H9 (cell line): ENCODE data around the gene KCTD1. TPM values are rescaled to one million over a fixed set of nuclear protein-coding genes. Genes with fewer than 3 reads are reported as not detected.
A peak's percentile ranks its signal among the peaks of the same experiment; 100 is the strongest.

Experiments
- DNase-seq: peaks from one replicate; pipeline ENCODE4 v3.0.0-alpha.2; 2017
- H2AFZ ChIP-seq: one replicate; pipeline ENCODE4 v1.6.1; 2013; ENCODE audit warnings: mild to moderate bottlenecking, low read length, control low read depth, moderate library complexity
- H2AK5ac ChIP-seq: 2 replicates; pipeline ENCODE4 v1.6.1; 2013; ENCODE audit warnings: low read length, control low read depth, mixed read lengths; ENCODE audit not compliant: insufficient read length
- H2BK120ac ChIP-seq: one replicate; pipeline ENCODE4 v1.6.1; 2013; ENCODE audit warnings: low read depth, mild to moderate bottlenecking, low read length, control low read depth, inconsistent platforms; ENCODE audit not compliant: poor library complexity, severe bottlenecking
- H2BK12ac ChIP-seq: 2 replicates; pipeline ENCODE4 v1.6.1; 2013; ENCODE audit warnings: low read length, control low read depth, mixed read lengths, low read depth; ENCODE audit not compliant: insufficient read length
- H2BK15ac ChIP-seq: 2 replicates; pipeline ENCODE4 v1.6.1; 2013; ENCODE audit warnings: low read depth, low read length, control low read depth
- H2BK20ac ChIP-seq: one replicate; pipeline ENCODE4 v1.6.1; 2013; ENCODE audit warnings: low read depth, mild to moderate bottlenecking, low read length, control low read depth, inconsistent platforms; ENCODE audit not compliant: poor library complexity, severe bottlenecking
- H2BK5ac ChIP-seq: 2 replicates; pipeline ENCODE4 v1.6.1; 2013; ENCODE audit warnings: low read length, control low read depth, mixed read lengths; ENCODE audit not compliant: insufficient read length
- H3K14ac ChIP-seq: 2 replicates; pipeline ENCODE4 v1.6.1; 2013; ENCODE audit warnings: low read length, control low read depth; ENCODE audit not compliant: insufficient read depth
- H3K18ac ChIP-seq: 2 replicates; pipeline ENCODE4 v1.6.1; 2013; ENCODE audit warnings: low read depth, mild to moderate bottlenecking, mixed read lengths, low read length, control low read depth; ENCODE audit not compliant: insufficient read length
- H3K23ac ChIP-seq: 2 replicates; pipeline ENCODE4 v1.6.1; 2013; ENCODE audit warnings: low read length, control low read depth, mixed read lengths, low read depth; ENCODE audit not compliant: insufficient read length
- H3K23me2 ChIP-seq: 2 replicates; pipeline ENCODE4 v1.6.1; 2013; ENCODE audit warnings: low read depth, mild to moderate bottlenecking, mixed read lengths, low read length, control low read depth; ENCODE audit not compliant: insufficient read length, poor library complexity, severe bottlenecking
- H3K27ac ChIP-seq: 2 replicates; pipeline ENCODE4 v1.5.1; 2013; ENCODE audit warnings: low read length, control low read depth, mixed read lengths, low read depth; ENCODE audit not compliant: insufficient read length
- H3K27me3 ChIP-seq: 2 replicates; pipeline ENCODE4 v1.6.1; 2013; ENCODE audit warnings: low read length, control low read depth, inconsistent platforms; ENCODE audit not compliant: insufficient read depth
- H3K4ac ChIP-seq: 2 replicates; pipeline ENCODE4 v1.6.1; 2013; ENCODE audit warnings: low read depth, mild to moderate bottlenecking, control low read depth, inconsistent platforms, low read length, moderate library complexity
- H3K4me1 ChIP-seq: 2 replicates; pipeline ENCODE4 v1.6.1; 2013; ENCODE audit warnings: low read length, control low read depth, inconsistent platforms; ENCODE audit not compliant: insufficient read depth
- H3K4me2 ChIP-seq: 2 replicates; pipeline ENCODE4 v1.6.1; 2013; ENCODE audit warnings: low read length, control low read depth, mixed read lengths; ENCODE audit not compliant: insufficient read length, insufficient read depth
- H3K56ac ChIP-seq: 2 replicates; pipeline ENCODE4 v1.6.1; 2013; ENCODE audit warnings: low read depth, mild to moderate bottlenecking, mixed read lengths, low read length, control low read depth; ENCODE audit not compliant: insufficient read length
- H3K79me1 ChIP-seq: 2 replicates; pipeline ENCODE4 v1.6.1; 2013; ENCODE audit warnings: low read depth, mild to moderate bottlenecking, moderate library complexity, low read length, control low read depth, inconsistent platforms; ENCODE audit not compliant: insufficient read depth, poor library complexity, severe bottlenecking
- H3K79me2 ChIP-seq: 2 replicates; pipeline ENCODE4 v1.6.1; 2013; ENCODE audit warnings: low read length, control low read depth, inconsistent platforms; ENCODE audit not compliant: insufficient read depth
- H3K9ac ChIP-seq: 2 replicates; pipeline ENCODE4 v1.6.1; 2013; ENCODE audit warnings: low read length, control low read depth, mixed read lengths; ENCODE audit not compliant: insufficient read length; ENCODE audit errors: extremely low read depth
- H3K9me3 ChIP-seq: one replicate; pipeline ENCODE4 v1.6.1; 2013; ENCODE audit warnings: low read depth, low read length, inconsistent platforms; ENCODE audit not compliant: control insufficient read depth
- H3T11ph ChIP-seq: one replicate; pipeline ENCODE4 v1.6.1; 2013; ENCODE audit warnings: mild to moderate bottlenecking, low read length, control low read depth, inconsistent platforms
- H4K20me1 ChIP-seq: one replicate; pipeline ENCODE4 v1.6.1; 2013; ENCODE audit not compliant: control insufficient read depth, insufficient read length, insufficient read depth
- H4K5ac ChIP-seq: 2 replicates; pipeline ENCODE4 v1.6.1; 2013; ENCODE audit warnings: low read depth, mild to moderate bottlenecking, mixed read lengths, low read length, control low read depth; ENCODE audit not compliant: insufficient read length
- H4K8ac ChIP-seq: replicated peaks from 2 replicates; pipeline ENCODE4 v1.6.1; 2013; ENCODE audit warnings: low read length, control low read depth, mixed read lengths, low read depth; ENCODE audit not compliant: insufficient read length
- H4K91ac ChIP-seq: 2 replicates; pipeline ENCODE4 v1.6.1; 2013; ENCODE audit warnings: low read depth, mild to moderate bottlenecking, moderate library complexity, mixed read lengths, low read length, control low read depth; ENCODE audit not compliant: insufficient read length
- H3K27ac Mint-ChIP-seq, 3 experiments: 2 replicates in 2 of 3; 3 replicates in 1 of 3; pipeline ENCODE4 v1.8.0; 2020 to 2021; ENCODE audit warnings: mixed read lengths in 3 of 3, mild to moderate bottlenecking in 1 of 3, moderate library complexity in 1 of 3
- H3K27me3 Mint-ChIP-seq: 2 replicates; pipeline ENCODE4 v1.8.0; 2021; ENCODE audit warnings: low read depth, mild to moderate bottlenecking, moderate library complexity, mixed read lengths
- H3K36me3 Mint-ChIP-seq, 3 experiments: 2 replicates in 2 of 3; 3 replicates in 1 of 3; pipeline ENCODE4 v1.8.0; 2020 to 2021; ENCODE audit warnings: low read depth in 3 of 3, mixed read lengths in 3 of 3; ENCODE audit not compliant: insufficient read depth in 1 of 3
- H3K4me1 Mint-ChIP-seq, 2 experiments: 2 replicates each; pipeline ENCODE4 v1.8.0; 2020; ENCODE audit warnings: mixed read lengths in 2 of 2
- H3K4me3 Mint-ChIP-seq, 2 experiments: 2 replicates in 1 of 2; 3 replicates in 1 of 2; pipeline ENCODE4 v1.8.0; 2020 to 2021; ENCODE audit warnings: mild to moderate bottlenecking in 2 of 2, mixed read lengths in 2 of 2, moderate library complexity in 1 of 2
- H3K9me3 Mint-ChIP-seq, 2 experiments: 2 replicates in 1 of 2; 3 replicates in 1 of 2; pipeline ENCODE4 v1.8.0; 2020; ENCODE audit warnings: mild to moderate bottlenecking in 2 of 2, mixed read lengths in 2 of 2, moderate library complexity in 1 of 2
- WGBS: extraction: QIAGEN DNeasy Blood & Tissue Kit; methylation state at CpG from one replicate; pipeline ENCODE4 v1.1.7; 2013; ENCODE audit warnings: missing lambda C conversion rate, low lambda C conversion rate, mixed read lengths; ENCODE audit not compliant: insufficient read length; ENCODE audit errors: extremely low coverage; 5-methylcytosine and 5-hydroxymethylcytosine counted together
- total RNA-seq: library from RNA; stranded (reverse); gene quantifications from 2 replicates; pipeline ENCODE4 v1.2.1, GENCODE V29; 2021
- TF ChIP-seq, protein P1 (sequence below): fragments of 200-600 bp; sonication (generic); conservative IDR thresholded peaks from 3 replicates; pipeline ENCODE4 v1.8.0; 2021; ENCODE audit warnings: antibody characterized with exemption, mild to moderate bottlenecking

KCTD1 gene
- total RNA-seq, 1 experiment from 2014 or later: 10.8 TPM

DNA sequence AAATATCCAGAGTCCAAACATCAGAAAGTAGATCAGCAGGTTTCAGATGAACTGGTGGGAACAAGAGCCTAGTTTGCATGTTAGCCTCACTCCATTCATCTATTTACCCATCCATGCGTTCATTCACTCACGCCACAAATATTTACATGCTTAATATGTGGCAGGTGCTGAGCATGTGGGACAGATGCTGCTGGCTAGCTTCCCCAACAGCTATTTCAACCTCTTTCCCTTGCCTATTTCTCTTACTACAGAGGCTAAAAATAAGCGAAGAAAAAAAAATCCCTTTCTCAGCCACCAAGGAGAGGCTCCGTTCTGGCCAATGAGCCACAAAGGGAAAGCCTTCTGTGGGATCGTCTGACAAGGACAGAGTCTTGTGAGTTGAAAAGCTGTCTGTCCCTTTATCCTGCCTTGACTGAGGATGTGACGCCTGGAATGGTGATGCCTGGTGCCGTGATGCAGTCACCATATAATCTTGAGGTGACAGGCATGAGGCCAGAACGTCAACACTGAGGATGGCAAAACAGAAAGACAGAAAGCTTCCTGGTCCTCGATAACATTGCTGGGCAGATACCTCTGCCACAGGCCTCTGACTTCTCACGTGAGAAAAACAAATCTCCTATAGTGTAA, 78.2 kb downstream of the KCTD1 start:
- TF ChIP-seq, protein P1, sequence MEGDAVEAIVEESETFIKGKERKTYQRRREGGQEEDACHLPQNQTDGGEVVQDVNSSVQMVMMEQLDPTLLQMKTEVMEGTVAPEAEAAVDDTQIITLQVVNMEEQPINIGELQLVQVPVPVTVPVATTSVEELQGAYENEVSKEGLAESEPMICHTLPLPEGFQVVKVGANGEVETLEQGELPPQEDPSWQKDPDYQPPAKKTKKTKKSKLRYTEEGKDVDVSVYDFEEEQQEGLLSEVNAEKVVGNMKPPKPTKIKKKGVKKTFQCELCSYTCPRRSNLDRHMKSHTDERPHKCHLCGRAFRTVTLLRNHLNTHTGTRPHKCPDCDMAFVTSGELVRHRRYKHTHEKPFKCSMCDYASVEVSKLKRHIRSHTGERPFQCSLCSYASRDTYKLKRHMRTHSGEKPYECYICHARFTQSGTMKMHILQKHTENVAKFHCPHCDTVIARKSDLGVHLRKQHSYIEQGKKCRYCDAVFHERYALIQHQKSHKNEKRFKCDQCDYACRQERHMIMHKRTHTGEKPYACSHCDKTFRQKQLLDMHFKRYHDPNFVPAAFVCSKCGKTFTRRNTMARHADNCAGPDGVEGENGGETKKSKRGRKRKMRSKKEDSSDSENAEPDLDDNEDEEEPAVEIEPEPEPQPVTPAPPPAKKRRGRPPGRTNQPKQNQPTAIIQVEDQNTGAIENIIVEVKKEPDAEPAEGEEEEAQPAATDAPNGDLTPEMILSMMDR: no peak
- Histone ChIP-seq H3K23ac (no peak overlapping the region), H3K79me2 (no peaks in the 10 kb centered on the region), H3K9ac (no peak overlapping the region), H3K18ac (no peak overlapping the region), H2BK120ac (no peak overlapping the region), H3K27ac (no peak overlapping the region), H2AK5ac (no peak overlapping the region), H3K56ac (no peak overlapping the region), H4K91ac (no peak overlapping the region), H3K4me1 (no peaks in the 10 kb centered on the region; the same call in 1 of the 2 replicates), H2BK20ac (no peak overlapping the region), H3K27me3 (no peaks in the 10 kb centered on the region), H2AFZ (no peak overlapping the region), H4K20me1 (no peaks in the 10 kb centered on the region), H3K4me2 (no peak overlapping the region), H3K4ac (no peak overlapping the region), H2BK12ac (no peak overlapping the region), H3K14ac (no peak overlapping the region), H3K9me3 (no peaks in the 10 kb centered on the region), H3K23me2 (no peaks in the 10 kb centered on the region), H3T11ph (no peak overlapping the region), H2BK5ac (no peak overlapping the region), H4K5ac (no peak overlapping the region), H3K79me1 (no peaks in the 10 kb centered on the region), H2BK15ac (no peak overlapping the region), H4K8ac (no peak overlapping the region)
- no CpG with 5 or more reads among the region's 10 CpGs for WGBS
- no peak for DNase-seq
- no peaks in the 10 kb centered on the region for H3K9me3 Mint-ChIP-seq
- no peak overlapping the region for H3K4me3 Mint-ChIP-seq
- peaks cover 17 to 18% of the 10 kb centered on the region in 2 experiments for H3K4me1 Mint-ChIP-seq
- peak overlapping the region in 1 of 3 experiments; percentile 78; a peak in 2 of 7 replicates for H3K27ac Mint-ChIP-seq
- no peaks in the 10 kb centered on the region for H3K27me3 Mint-ChIP-seq
- peaks cover 0 to 14% (median 5%) of the 10 kb centered on the region in 3 experiments; a peak in 6 of 7 replicates for H3K36me3 Mint-ChIP-seq
